Renal cortical epithelial cell (primary cell): ENCODE data around the gene DIO3. TPM values are rescaled to one million over a fixed set of nuclear protein-coding genes. Genes with fewer than 3 reads are reported as not detected.

Source experiments
- DNase-seq: peaks from one replicate; pipeline ENCODE4 v3.0.0-alpha.2; 2011; ENCODE audit warnings: low read depth
- total RNA-seq: library from RNA; depleted of rRNA; stranded (reverse); fragments of >200 nt; gene quantifications from 2 replicates; pipeline ENCODE4 v1.2.3, GENCODE V29; 2014

DIO3 gene
- total RNA-seq, 1 donor from 2014 or later, result not detected

- DNase-seq, result no peak
Observed at GRCh38 chr14:101583006-101583714, 21.9 kb downstream of the DIO3 start.

DNA sequence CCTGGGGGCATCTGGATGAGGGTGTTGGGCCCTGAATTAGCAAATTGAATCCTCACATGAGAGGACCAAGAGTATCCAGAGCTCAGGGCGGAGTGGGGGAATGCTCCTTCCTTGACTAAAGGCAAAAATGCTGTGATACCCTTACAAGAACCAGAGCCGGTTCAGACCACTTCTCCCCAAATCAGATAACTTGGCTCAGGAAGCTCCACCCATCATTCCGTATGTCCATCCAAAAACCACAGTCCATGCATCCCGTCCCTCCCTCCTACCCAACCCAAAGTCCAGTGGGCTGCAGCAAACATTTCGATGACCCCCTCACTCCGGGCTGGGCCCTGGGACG is 22.4 kb downstream of the DIO3 start:
- no peak for DNase-seq

- DNase-seq, result no peak
Observed at GRCh38 chr14:101584055-101584859, 23.0 kb downstream of the DIO3 start.

GRCh38 chr14:101585211-101585610 is 23.9 kb downstream of the DIO3 start:
- DNase-seq, result no peak

- DNase-seq, result no peak
Observed at GRCh38 chr14:101586531-101587430, 25.5 kb downstream of the DIO3 start.

GRCh38 chr14:101587441-101587911 is 26.2 kb downstream of the DIO3 start:
- DNase-seq, result no peak

- DNase-seq, result no peak
Observed at GRCh38 chr14:101588286-101588975, 27.1 kb downstream of the DIO3 start.

DNA sequence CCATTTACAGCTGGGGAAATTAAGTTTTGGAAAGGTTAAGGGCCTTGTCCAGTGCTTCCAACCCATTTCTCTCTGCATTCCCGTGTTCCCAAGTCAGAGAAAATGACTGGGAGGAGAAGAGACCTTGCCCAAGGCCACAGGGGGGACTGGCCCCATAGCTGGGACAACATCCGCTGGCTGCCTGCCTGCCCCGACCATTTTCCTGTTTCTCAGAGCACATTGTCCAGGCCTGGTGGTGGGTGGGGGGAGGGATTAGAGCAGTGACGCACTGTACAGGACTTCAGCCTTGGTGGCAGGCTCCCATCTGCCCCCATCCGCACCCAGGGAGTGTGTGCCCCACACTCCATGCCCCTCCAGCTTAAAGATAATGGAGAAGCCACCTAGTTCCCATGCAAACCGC is 27.7 kb downstream of the DIO3 start:
- no peak for DNase-seq

GRCh38 chr14:101589486-101590015 is 28.3 kb downstream of the DIO3 start:
- DNase-seq, result no peak

DNA sequence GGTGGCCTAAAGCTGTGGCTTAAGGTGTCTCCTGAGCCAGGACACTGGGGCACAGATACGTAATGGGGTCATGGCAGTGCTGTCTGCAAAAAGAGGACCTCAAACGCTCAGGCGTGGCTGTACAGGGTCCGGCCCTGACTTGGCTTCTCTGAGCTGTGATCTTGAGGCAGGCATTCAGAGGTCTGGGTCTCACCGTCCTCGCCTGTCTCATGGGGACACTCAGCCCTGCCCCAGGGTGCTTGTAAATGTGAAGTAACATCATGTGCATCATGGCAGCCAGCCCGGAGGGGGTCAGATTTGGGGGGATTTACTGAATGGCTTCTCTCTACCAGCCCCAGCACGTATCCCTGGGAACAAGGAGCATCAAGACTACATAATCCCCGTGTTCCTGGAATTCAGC is 28.8 kb downstream of the DIO3 start:
- DNase-seq, result no peak

GRCh38 chr14:101590616-101591015 is 29.3 kb downstream of the DIO3 start:
- DNase-seq, result no peak

DNA sequence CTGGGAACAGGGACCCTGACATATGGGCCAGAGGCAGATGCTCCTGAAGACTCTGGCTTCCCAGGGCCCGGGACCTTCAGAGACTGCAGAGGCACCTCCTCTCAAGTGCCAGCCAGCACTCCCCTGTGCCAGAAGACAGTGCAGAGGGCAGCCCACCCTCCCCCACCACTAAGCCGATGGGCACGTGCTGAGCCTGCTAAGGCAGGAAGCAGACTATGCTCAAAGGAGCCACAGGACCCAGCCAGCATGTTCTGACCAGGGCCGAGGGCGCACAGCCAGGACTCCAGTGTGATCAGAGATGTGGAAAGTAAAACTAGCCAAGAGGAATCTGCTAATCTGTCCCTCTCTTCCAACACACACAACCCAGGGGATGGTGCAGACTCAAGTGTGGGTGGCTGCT is 29.8 kb downstream of the DIO3 start:
- no peak for DNase-seq

DNA sequence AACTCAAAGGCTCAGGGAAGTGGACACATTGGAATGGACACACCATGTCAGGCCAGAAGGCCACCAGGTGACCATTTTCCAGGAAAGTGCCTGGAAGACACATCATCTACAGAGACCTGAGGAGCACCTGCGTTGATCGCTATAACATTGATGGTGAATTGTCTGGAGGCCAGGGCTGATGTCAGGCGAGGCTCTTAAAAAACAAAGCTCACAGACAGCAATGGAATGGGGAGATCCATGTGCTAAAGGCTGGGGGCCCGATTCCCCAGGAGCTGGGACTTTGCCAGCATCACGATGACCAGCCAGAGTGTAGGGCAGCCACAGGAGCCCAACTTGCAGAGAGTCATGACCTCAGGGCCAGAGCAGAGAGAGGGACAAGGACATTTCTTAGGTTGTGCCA is 30.3 kb downstream of the DIO3 start:
- DNase-seq, result no peak

- no peak for DNase-seq
Observed at GRCh38 chr14:101593411-101594238, 32.3 kb downstream of the DIO3 start.

DNA sequence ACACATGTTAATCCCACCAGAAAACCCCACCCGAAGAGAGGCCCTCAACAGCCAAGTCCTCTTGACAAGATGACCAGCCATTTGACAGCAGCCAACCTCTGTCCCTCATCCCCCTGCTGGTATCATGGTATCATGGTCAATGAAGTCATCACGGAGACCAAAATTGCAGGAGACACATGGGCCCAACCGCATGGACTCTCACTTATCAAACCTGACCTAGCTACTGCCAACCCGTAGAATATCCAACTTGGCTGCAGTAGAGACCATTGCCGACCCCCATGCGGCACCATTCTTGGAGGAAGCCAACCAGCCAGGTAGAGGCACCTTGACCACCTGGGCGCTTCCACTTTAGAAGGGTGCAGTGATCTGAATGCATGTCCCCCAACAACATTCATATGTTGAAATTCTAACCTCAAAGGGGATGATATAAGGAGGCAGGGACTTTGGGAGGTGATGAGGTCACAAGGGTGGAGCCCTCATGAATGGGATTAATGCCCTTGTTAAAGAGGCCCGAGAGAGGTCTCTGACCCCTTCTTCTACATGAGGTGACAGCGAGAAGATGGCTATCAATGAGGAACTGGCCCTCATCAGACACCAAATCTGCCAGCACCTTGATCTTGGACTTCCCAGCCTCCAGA is 33.3 kb downstream of the DIO3 start:
- no peak for DNase-seq

DNA sequence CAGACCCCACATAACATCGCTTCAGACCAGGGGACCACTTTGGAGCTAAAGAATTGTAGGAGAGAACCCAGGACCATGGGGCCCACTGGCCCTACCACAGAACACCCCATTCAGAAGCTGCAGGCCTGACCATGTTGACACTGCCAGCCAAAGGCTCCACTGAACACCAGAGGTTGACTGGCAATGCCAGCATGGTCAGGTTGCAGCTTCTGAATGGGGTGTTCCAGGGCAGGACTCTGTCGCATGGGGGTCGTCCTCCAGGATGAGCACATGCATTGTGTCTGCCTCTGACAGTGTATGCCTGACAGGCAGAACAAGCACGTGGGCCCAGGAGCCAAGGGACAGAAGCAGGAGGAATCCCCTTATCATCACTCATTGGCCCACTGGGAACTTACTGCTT is 34.1 kb downstream of the DIO3 start:
- no peak for DNase-seq

- no peak for DNase-seq
Observed at GRCh38 chr14:101595887-101596721, 34.8 kb downstream of the DIO3 start.

- DNase-seq, result no peak
Observed at GRCh38 chr14:101596742-101597141, 35.4 kb downstream of the DIO3 start.

GRCh38 chr14:101598159-101598558 is 36.9 kb downstream of the DIO3 start:
- DNase-seq, result no peak
